Uterus (tissue), 4 donors: Measurements from ENCODE around the gene KCNC3. TPM values are rescaled to one million over a fixed set of nuclear protein-coding genes. Genes with fewer than 3 reads are reported as not detected.

Experiments used
- DNase-seq, 2 donors: peaks; one replicate each; pipeline ENCODE4 v3.0.0-alpha.2; 2019 to 2020
- H3K27ac ChIP-seq, 2 donors: fragments of 200-600 bp; sonication (generic); 1 replicate in 1 of 2; 2 replicates in 1 of 2; pipeline ENCODE4 v1.5.1; 2016 to 2018
- H3K27me3 ChIP-seq, 2 donors: fragments of 200-600 bp; sonication (generic); one replicate each; pipeline ENCODE4 v1.5.1; 2018 to 2019; ENCODE audit warnings: control low read depth in 1 of 2
- H3K36me3 ChIP-seq, 2 donors: fragments of 200-600 bp; sonication (generic); one replicate each; pipeline ENCODE4 v1.5.1; 2019; ENCODE audit warnings: control low read depth in 1 of 2
- H3K4me1 ChIP-seq, 2 donors: fragments of 200-600 bp; sonication (generic); one replicate each; pipeline ENCODE4 v1.5.1; 2018 to 2019; ENCODE audit warnings: control low read depth in 1 of 2
- H3K4me3 ChIP-seq, 2 donors: fragments of 200-600 bp; sonication (generic); 1 replicate in 1 of 2; 2 replicates in 1 of 2; pipeline ENCODE4 v1.5.1; 2018 to 2019; ENCODE audit warnings: mild to moderate bottlenecking in 1 of 2
- H3K9me3 ChIP-seq, 2 donors: fragments of 200-600 bp; sonication (generic); one replicate each; pipeline ENCODE4 v1.5.1; 2019; ENCODE audit warnings: control low read depth in 1 of 2
- POLR2A ChIP-seq, 2 donors: fragments of 450-650 bp; IDR thresholded peaks; one replicate each; pipeline ENCODE4 v1.6.1; 2016; ENCODE audit warnings: antibody characterized with exemption in 2 of 2, mild to moderate bottlenecking in 1 of 2, moderate library complexity in 1 of 2
- intact Hi-C: fragments of 100-400 bp; cut with DNase I; formaldehyde crosslinking; loops from one replicate; pipeline ENCODE4 v1.15.1; 2023; ENCODE audit warnings: low total_unique reads
- total RNA-seq, 4 donors: library from RNA; depleted of rRNA in 3 of 4; stranded (reverse); fragments of >200 nt in 3 of 4; gene quantifications; one replicate each; pipeline versions ENCODE4 v1.1.0 to v1.2.4, GENCODE V29; 2014 to 2023
- TF ChIP-seq, protein P1 (sequence below), 4 experiments: fragments of 200-600 bp in 2 of 4; fragments of 450-650 bp in 2 of 4; sonication (generic) in 2 of 4; IDR thresholded peaks; one replicate each; pipeline ENCODE4 v1.5.1; 2016 to 2019; ENCODE audit warnings: antibody characterized with exemption in 4 of 4, mild to moderate bottlenecking in 2 of 4, moderate library complexity in 1 of 4
- donor health status: DM: yes; HTN: yes; CAD: no.

KCNC3 gene
- total RNA-seq, 4 donors from 2014 or later, result 0.26 to 2.4 (median 0.85) TPM; not detected in 1

DNA sequence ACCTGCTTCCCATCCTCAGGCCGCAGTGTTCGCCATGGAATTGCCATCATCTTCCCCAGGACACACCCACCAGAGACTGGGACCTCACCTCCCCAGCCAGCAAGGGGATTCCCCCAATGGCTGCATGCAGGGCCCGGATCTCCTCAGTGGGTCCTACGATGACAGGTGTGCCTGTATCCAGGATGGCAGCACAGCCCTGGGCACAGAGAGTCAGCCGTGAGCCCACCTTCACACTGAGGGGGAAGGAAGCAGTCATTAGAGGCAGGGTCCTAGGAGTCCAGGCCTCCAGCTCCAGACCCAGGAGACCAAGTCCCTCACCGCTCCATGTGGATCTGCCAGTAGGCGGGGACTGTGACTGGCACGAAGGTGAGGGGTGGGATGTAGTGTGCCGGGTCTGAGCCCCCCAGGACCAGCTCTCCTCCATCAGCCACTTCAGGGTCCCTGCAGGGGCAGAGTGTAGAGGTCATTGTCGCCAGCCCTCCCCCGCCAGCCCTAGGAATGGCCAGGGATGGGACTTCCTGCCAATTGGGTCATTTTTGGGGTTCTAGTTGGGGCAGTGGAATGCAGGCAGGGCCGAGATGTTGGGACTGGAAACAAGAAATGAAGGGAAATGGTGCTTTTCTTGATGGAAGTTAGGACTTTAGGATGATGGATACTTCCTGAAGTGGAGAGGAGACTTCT is 5.7 kb upstream of the KCNC3 start:
- intact Hi-C loops, result no loop called here
- DNase-seq, result no peak
- no peaks in the 10 kb centered on the region for H3K36me3 ChIP-seq
- no peaks in the 10 kb centered on the region for H3K4me1 ChIP-seq
- no peaks in the 10 kb centered on the region for H3K9me3 ChIP-seq
- H3K27ac ChIP-seq, result no peak overlapping the region
- H3K27me3 ChIP-seq, result peaks cover 24 to 30% of the 10 kb centered on the region in 2 donors
- H3K4me3 ChIP-seq, result no peak overlapping the region
- TF ChIP-seq, protein P1, sequence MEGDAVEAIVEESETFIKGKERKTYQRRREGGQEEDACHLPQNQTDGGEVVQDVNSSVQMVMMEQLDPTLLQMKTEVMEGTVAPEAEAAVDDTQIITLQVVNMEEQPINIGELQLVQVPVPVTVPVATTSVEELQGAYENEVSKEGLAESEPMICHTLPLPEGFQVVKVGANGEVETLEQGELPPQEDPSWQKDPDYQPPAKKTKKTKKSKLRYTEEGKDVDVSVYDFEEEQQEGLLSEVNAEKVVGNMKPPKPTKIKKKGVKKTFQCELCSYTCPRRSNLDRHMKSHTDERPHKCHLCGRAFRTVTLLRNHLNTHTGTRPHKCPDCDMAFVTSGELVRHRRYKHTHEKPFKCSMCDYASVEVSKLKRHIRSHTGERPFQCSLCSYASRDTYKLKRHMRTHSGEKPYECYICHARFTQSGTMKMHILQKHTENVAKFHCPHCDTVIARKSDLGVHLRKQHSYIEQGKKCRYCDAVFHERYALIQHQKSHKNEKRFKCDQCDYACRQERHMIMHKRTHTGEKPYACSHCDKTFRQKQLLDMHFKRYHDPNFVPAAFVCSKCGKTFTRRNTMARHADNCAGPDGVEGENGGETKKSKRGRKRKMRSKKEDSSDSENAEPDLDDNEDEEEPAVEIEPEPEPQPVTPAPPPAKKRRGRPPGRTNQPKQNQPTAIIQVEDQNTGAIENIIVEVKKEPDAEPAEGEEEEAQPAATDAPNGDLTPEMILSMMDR (IDR thresholded peaks at IDR 0.05), result no peak
- TF ChIP-seq POLR2A (IDR thresholded peaks at IDR 0.05), result no peak

DNA sequence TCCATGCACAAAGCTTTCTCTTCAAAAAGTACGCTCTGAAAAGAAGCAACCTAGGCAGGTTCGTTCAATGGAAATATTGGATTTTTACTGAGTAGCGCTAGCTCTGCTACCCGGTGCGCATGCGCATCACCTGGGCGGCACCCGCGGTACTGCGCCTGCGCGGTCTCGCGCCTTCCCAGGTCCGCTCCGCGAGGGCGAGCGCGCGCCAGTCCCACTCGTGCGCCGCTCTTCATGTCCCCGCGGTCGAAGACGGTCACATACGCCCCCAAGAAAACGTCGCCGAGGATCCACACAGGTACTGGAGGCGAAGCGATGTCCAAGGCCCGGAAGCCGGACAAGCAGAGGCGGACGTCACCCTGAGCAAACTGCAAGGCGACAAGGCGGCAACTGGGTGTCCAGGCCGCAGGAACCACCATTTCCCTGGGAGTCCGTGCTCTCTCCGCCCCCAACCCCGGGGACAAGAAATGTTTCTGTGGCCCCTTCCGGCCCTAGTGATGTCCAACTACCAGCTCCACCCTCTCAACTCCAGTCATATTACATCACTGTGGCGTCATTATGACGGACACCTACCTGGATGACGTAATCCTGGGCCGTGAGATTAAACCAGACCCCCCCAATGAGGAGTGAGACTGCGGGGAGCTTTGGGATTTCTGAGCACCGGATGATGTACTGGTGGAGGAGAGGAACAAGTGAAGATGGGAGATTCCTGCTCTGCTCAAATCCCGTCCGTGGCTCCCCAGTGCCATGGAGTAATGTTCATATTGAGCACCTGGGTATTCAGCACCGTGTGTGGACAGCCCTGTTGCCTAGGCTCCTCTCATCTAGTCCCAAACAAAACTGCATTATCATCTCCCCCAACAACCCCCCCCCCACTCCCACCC is 4.8 kb upstream of the KCNC3 start:
- intact Hi-C loops, result no loop called here
- peak overlapping the region; percentile 17 to 32 for H3K4me3 ChIP-seq
- peaks cover 33 to 34% of the 10 kb centered on the region in 2 donors for H3K27me3 ChIP-seq

DNA sequence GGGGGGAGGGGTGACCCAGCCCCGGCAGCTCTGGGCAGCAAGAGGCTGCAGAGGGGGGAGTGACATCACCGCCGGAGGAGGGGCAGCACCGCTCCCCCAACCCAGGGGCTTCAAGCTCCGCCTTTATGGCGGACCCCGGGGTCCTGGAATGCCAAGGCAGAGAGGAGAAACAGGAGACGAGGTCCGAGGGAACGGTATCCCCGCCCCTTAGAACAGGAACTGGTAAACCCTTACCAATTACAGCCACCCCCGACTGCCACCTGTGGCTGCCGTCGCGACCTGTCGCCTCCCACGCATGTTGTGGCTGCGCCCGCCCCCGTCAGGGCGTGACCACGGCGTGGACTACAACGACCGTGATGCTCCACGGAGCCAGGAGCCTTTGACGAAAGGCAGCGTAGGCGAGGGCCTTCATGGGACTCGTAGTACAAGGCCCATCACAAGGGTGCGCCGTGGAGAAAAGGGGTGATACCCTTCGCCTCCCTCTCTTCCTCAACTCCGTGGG is 4.1 kb upstream of the KCNC3 start:
- Histone ChIP-seq H3K9me3 (no peaks in the 10 kb centered on the region), H3K27ac (no peak overlapping the region), H3K27me3 (peaks cover 34% of the 10 kb centered on the region in 2 donors), H3K4me3 (peak overlapping the region; percentile 17 to 32), H3K36me3 (no peaks in the 10 kb centered on the region), H3K4me1 (peaks cover 0 to 3% of the 10 kb centered on the region in 2 donors)
- intact Hi-C loops, result no loop called here
- no peak for TF ChIP-seq POLR2A (IDR thresholded peaks at IDR 0.05)
- TF ChIP-seq, protein P1 (IDR thresholded peaks at IDR 0.05), result no peak
- DNase-seq, result peak; percentile 36 to 55

More for the DNA sequence above, 4.8 kb upstream of the KCNC3 start:
- peak in 1 of 2 donors; percentile 48 for TF ChIP-seq POLR2A (IDR thresholded peaks at IDR 0.05)
- TF ChIP-seq, protein P1 (IDR thresholded peaks at IDR 0.05), result no peak
- no peaks in the 10 kb centered on the region for H3K9me3 ChIP-seq
- no peaks in the 10 kb centered on the region for H3K4me1 ChIP-seq
- no peak overlapping the region for H3K27ac ChIP-seq
- no peaks in the 10 kb centered on the region for H3K36me3 ChIP-seq
- peak; percentile 27 to 43 for DNase-seq

DNA sequence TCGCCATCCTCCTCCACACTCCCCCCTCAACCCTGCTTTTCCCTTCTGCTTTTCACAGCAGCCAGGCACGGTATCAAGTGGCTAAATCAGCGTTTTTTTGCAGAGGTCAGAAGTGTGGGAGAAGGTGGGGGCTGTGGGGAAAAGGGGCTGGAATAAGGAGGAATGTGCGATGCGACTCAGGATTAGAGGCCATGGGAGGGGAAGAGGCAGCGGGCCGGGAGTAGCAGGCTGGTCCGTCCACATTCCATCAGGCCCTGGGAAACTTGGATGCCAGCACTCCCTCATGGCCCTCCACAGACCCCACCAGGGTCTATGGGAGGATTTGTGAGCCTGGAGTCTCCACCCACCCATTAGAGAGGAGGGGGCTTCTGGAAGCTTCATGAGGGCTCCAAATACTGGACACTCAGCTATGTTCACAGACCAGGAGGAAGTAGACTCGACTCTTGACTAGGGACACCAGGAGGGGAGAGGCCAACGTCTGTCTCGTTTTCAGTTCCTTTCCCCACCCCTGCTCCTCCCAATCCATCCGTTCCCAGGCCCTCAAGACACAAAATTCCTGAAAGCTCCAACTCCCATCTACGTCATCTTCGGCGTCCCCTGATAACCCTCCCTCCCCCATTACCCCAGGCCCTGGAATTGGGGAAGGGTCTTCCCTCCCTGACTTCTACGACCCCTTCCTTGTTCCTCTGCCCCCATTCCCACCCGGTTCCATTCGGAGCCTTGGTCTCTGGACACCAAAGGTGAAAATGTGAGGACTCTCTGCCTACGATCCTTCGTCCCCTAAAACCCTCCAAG is 3.3 kb upstream of the KCNC3 start:
- no peak for DNase-seq
- H3K4me1 ChIP-seq, result peaks cover 0 to 3% of the 10 kb centered on the region in 2 donors
- intact Hi-C loops, result no loop called here
- TF ChIP-seq POLR2A (IDR thresholded peaks at IDR 0.05), result no peak
- TF ChIP-seq, protein P1 (IDR thresholded peaks at IDR 0.05), result no peak
- no peaks in the 10 kb centered on the region for H3K36me3 ChIP-seq
- H3K9me3 ChIP-seq, result no peaks in the 10 kb centered on the region
- H3K4me3 ChIP-seq, result no peak overlapping the region
- H3K27ac ChIP-seq, result no peak overlapping the region
- H3K27me3 ChIP-seq, result peaks cover 34 to 40% of the 10 kb centered on the region in 2 donors
